ENCODE data around the gene CYP2F1. TPM values are rescaled to one million over a fixed set of nuclear protein-coding genes. Genes with fewer than 3 reads are reported as not detected.
"Not testable (repeated sequence)": the region's sequence is repeated elsewhere in the genome, so short reads cannot be mapped to it uniquely, and the experiment has no call there.

Gene CYP2F1
- total and polyA plus RNA-seq, 2 experiments from 2014 or later = 1.1 TPM; not detected in 1

- H3K36me3 ChIP-seq (ENCODE audit: insufficient read depth); H4K20me1 ChIP-seq (replicated peaks; ENCODE audit: insufficient read depth); H3K36me3 Mint-ChIP-seq (ENCODE audit: low read depth); H3K4me3 Mint-ChIP-seq; H3K9me3 Mint-ChIP-seq; H3K79me2 ChIP-seq (replicated peaks; ENCODE audit: insufficient read depth); H3K9me2 ChIP-seq (ENCODE audit: insufficient read depth); H2AFZ ChIP-seq; H3K4me2 ChIP-seq; H3K27ac Mint-ChIP-seq; H3K4me3 ChIP-seq; H3K27me3 ChIP-seq (ENCODE audit: insufficient read depth); H3F3A ChIP-seq (replicated peaks; ENCODE audit: low read depth); H3K4me1 ChIP-seq (ENCODE audit: insufficient read depth): not testable (repeated sequence)
- peak; percentile 73 for ATAC-seq
- peaks cover 19% of the 10 kb centered on the region for H3K4me1 Mint-ChIP-seq
- peak overlapping the region; percentile 73; the same call in 1 of the 2 replicates for H3K27ac ChIP-seq (ENCODE audit: low read depth)
- DNase-seq (ENCODE audit: low spot score) = peak; percentile 89
- peaks cover 15% of the 10 kb centered on the region for H3K27me3 Mint-ChIP-seq (ENCODE audit: insufficient read depth, low read depth, poor library complexity)
- 0 out of 2 replicates have a peak, but pooled peaks have one; percentile 24 for TF ChIP-seq CREB1 (CRISPR knock-in tag; IDR thresholded peaks at IDR 0.05; ENCODE audit: low read depth)
- TF ChIP-seq CTCF (conservative IDR thresholded peaks at IDR 0.05; ENCODE audit: low read depth in 2 of 2) = peak; percentile 66 to 68
Measured at GRCh38 chr19:41126765-41127203, 12.6 kb downstream of the CYP2F1 start.

DNA sequence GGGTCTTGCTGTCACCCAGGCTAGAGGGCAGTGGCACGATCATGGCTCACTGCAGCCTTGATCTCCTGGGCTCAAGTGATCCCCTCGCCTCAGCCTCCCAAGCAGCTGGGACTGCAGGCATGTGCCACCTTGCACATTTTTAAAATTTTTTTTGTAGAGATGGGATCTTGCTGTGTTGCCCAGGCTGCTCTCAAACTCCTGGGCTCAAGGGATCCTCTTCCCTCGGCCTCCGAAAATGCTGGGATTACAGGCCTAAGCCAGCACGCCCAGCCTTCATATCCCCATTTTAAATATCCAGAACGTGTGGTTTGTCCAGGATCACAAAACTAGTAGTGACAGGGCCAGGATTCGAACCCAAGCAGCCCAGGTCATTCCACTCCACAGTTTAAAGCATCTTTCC is 13.1 kb downstream of the CYP2F1 start:
- not testable (repeated sequence) for H3K27ac Mint-ChIP-seq; DNase-seq (ENCODE audit: low spot score); ATAC-seq; H3K79me2 ChIP-seq (replicated peaks; ENCODE audit: insufficient read depth); H4K20me1 ChIP-seq (replicated peaks; ENCODE audit: insufficient read depth); H3K36me3 ChIP-seq (ENCODE audit: insufficient read depth); H3K4me3 ChIP-seq; H3F3A ChIP-seq (replicated peaks; ENCODE audit: low read depth); H3K36me3 Mint-ChIP-seq (ENCODE audit: low read depth); H3K4me1 ChIP-seq (ENCODE audit: insufficient read depth); H3K9me2 ChIP-seq (ENCODE audit: insufficient read depth); H3K27me3 ChIP-seq (ENCODE audit: insufficient read depth); H2AFZ ChIP-seq; H3K9me3 Mint-ChIP-seq
- peaks cover 17% of the 10 kb centered on the region for H3K27me3 Mint-ChIP-seq (ENCODE audit: insufficient read depth, low read depth, poor library complexity)
- H3K4me1 Mint-ChIP-seq = peaks cover 19% of the 10 kb centered on the region
- 0 out of 2 replicates have a peak overlapping the region, but pooled peaks have one; percentile 58 for H3K4me2 ChIP-seq
- H3K27ac ChIP-seq (ENCODE audit: low read depth) = peak overlapping the region; percentile 73; the same call in 1 of the 2 replicates
- H3K4me3 Mint-ChIP-seq = 0 out of 3 replicates have a peak overlapping the region, but pooled peaks have one; percentile 50

DNA sequence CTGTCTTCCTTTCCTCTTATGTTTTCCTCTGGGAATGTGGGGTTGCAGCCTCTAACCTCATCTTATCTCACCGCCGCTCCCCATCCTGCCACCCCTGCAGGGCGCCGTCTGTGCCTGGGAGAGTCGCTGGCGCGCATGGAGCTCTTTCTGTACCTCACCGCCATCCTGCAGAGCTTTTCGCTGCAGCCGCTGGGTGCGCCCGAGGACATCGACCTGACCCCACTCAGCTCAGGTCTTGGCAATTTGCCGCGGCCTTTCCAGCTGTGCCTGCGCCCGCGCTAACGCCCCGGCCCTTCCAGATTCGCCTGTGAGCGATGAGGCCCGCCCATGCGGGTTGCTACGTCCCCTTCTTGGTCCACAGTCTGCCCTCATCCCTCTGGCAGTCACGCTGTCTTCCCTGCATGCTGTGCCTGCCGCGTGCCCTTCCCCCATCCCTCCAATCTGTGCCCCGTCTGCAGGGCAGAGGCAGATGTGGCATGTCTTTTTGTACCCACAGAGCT is 13.6 kb downstream of the CYP2F1 start:
- Histone ChIP-seq H3K4me2 (peak overlapping the region; percentile 58; the same call in 1 of the 2 replicates), H3K4me3 (peak overlapping the region; percentile 37; the same call in 1 of the 2 replicates)
- not testable (repeated sequence) for H3K27ac Mint-ChIP-seq

More for the DNA sequence above, 13.6 kb downstream of the CYP2F1 start:
- Mint-ChIP-seq H3K4me1 (peaks cover 23% of the 10 kb centered on the region), H3K4me3 (peak overlapping the region; percentile 50; the same call in 2 of the 3 replicates), H3K27me3 (ENCODE audit: insufficient read depth, low read depth, poor library complexity) (peaks cover 17% of the 10 kb centered on the region)
- H3K4me1 ChIP-seq (ENCODE audit: insufficient read depth); H3K79me2 ChIP-seq (replicated peaks; ENCODE audit: insufficient read depth); H3F3A ChIP-seq (replicated peaks; ENCODE audit: low read depth); H3K36me3 Mint-ChIP-seq (ENCODE audit: low read depth); H3K9me2 ChIP-seq (ENCODE audit: insufficient read depth); H3K9me3 Mint-ChIP-seq; H2AFZ ChIP-seq; H3K27me3 ChIP-seq (ENCODE audit: insufficient read depth); H4K20me1 ChIP-seq (replicated peaks; ENCODE audit: insufficient read depth); H3K36me3 ChIP-seq (ENCODE audit: insufficient read depth): not testable (repeated sequence)
- 0 out of 2 replicates have a peak, but pooled peaks have one; percentile 16 for TF ChIP-seq CREB1 (CRISPR knock-in tag; IDR thresholded peaks at IDR 0.05; ENCODE audit: low read depth)
- TF ChIP-seq CTCF (conservative IDR thresholded peaks at IDR 0.05; ENCODE audit: low read depth in 2 of 2) = peak in 1 of 2 experiments; percentile 46; a peak in 2 of 4 replicates
- 0 out of 2 replicates have a peak overlapping the region, but pooled peaks have one; percentile 73 for H3K27ac ChIP-seq (ENCODE audit: low read depth)
- ATAC-seq (peak; percentile 91), DNase-seq (ENCODE audit: low spot score) (peak; percentile 77)

Measured in GM23338 (cell line).